NCI-H2029 treated with DMSO at 0.1 percent for 48 hours (cell line): ENCODE results near the gene HYI.
"Not testable (repeated sequence)": the region's sequence is repeated elsewhere in the genome, so short reads cannot be mapped to it uniquely, and the experiment has no call there.

Experiments
- DNase-seq: peaks from one replicate; lab custom pipeline; 2025; lab: John Stamatoyannopoulos, UW

Gene HYI

DNA sequence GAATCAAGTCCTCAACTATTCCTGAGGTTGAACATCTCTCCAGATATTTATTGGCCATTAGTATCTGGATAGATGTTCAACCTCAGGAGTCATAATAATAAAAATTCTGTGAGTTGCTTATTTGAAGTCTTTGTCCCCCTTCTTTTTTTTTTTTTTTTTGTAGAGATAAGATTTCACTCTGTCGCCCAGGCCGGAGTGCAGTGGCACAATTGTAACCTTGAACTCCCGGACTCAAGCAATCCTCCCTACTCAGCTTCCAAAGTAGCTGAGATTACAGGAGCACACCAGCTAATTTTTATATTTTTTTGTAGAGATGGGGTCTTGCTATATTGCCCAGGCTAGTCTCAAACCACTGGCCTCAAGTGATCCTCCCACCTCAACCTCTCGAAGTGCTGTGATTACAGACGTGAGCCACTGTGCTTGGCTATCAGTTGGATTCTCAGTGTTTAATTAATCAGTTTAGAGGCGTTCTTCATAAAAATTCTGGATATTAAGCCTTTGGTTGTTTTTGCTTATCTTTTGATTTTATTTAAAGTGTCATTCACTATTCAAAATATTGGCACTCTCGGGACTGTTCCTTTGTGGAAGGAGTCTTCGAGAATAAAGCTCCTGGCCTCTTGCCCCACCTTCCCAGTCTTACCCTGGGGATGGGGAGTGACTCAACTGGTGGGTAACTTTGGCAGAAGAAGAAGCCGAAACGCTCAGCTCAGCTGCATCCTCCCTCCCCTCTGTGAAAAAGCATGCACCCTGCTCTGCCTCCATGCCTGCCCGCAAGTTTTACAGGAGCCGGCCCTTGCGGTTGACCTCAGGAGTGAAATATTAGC is 11.2 kb upstream of the HYI start:
- DNase-seq = no peak

DNA sequence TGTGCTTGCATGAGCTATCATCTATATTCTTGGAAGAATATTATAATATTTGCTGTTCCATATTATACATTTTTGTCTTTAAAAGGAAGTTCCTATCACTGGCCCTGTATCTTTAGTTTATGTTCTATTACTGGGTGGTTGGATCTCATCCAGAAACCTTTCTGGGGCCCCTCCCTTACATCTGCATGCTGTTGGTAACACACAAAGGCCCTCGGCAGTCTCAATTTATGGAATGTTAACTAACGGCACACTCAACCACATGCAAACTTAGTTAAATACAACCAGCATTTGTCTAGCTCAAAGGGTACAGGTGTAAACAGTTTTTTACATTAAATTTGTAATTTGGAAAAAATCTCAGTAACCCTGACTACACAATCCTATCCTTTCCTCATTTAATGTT is 9.7 kb upstream of the HYI start:
- no peak for DNase-seq

DNA sequence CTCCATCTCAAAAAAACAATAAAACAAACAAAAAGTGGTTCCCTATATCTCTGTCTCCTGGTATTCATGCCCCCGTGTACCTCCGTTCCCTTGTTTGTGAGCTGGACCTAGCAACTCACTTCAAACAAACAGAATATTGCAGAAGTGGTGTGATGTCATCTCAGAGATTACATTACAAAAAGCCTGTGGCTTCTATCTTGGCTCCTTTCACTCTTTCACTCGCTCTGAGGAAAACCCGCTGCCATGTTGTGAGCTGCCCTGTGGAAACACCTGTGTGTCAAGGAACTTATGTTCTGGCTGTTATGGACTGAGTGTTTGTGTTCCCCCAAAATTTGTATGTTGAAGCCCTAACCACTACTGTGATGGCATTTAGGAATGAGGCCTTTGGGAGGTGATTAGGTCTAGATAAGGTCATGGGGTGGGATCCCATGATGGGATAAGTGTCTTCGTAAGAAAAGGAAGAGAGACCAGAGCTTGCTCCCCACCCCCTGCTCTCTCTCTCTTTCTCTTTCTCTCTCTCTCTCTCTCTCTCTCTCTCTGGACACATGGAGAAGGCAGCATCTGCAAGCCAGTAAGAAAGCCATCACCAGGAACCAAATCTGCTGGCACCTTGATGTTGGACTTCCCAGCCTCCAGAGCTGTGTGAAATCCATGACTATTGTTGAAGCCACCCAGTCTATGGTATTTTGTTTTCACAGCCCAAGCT is 7.4 kb upstream of the HYI start:
- DNase-seq = peak; percentile 74

- DNase-seq = not testable (repeated sequence)
Observed at GRCh38 chr1:43458379-43458778, 4.6 kb upstream of the HYI start.

DNA sequence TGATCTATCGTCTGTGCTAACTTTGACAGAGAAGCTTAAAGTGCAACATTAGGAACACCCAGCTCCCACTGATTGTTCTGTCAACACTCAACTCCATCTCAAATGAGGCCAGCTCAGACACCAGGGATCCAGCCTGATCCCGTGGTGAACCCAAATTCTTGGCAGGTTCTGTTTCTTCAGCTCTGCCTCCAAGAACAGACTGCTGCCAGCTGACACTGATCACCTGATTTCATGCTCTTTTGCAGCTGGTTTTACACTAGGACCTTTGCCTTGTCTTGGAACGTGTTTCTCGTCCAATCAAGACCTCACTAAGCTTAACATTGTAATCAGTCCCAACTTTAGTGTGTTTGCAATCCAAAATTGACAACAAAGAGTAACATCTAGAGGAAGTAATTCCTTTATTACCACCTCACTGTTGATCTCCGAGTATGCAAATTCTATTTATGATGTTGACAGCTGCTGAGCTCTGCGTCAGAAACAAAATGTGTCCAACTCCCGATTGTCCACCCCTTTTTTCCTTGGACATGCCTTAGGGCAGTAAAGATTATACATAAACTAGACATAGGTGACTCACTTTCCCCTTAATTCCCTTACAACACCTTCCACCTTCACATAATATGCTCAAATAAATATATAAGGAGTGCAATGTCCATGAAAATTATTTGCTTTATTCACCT is 1.6 kb upstream of the HYI start:
- no peak for DNase-seq

DNA sequence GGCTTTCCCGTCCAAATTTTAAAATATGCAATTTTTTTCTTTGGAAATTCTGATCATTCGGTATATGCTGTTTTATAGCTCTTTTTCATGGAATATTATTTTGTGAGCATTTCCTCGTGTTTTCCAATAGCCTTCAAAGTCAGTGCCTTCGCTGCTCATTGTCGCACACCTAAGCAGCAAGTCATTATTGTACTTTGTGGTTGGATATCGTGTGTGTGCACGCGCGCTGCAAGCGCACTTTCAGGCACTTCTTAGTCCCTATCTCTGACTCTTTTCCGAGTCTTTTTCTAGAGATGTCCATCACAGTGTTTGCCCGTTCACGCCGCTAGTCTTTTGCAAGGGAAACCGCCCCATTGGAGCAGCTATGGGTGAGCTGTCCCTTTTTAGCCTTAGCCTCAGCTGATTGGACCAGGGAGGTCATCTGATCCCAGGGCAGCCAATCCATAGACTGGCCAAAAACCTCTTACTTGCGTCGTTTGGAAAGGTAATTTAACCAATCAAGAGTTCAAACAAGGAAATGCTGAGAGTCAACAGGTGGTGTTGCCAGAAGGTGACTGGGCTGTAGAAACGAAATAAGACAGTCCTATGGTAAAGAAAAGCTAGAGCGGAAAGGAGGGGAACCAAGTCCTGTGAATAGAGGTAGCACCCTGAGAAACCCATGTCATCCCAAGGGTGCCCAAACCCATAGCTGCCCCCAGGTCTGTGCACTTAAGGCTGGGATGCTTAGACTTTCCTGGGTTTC is 710 bp upstream of the HYI start:
- peak; percentile 99 for DNase-seq

DNA sequence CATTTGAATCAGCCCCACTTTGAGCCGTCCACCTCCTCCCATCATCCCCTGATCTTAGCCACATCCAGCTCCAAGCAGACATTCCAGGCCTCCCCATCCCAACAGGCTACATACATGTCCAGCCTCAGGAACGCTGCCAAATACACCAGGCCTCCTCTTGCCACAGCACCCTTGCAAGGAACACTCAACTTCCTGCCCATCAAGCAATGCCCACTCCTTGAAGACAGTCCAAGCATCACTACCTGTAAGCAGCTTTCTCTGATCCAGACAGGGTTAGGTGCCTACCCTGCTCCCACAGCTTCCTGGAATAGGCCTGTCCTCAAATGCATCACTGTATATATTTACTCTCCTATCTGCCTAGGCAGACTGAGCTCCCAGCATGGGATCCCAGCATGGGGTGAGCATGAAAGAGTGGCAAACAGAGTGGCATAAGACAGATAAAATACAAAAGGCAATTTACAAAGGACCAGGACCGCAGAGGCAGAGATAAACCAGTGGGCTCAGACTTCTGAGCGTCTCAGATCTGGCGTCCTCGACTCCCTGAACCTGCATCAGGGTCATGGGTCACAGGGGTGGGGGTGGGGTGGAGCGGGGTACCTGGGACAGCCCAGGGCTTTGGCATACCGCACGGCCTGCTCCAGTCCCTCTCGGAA is 816 bp downstream of the HYI start:
- peak; percentile 45 for DNase-seq

DNA sequence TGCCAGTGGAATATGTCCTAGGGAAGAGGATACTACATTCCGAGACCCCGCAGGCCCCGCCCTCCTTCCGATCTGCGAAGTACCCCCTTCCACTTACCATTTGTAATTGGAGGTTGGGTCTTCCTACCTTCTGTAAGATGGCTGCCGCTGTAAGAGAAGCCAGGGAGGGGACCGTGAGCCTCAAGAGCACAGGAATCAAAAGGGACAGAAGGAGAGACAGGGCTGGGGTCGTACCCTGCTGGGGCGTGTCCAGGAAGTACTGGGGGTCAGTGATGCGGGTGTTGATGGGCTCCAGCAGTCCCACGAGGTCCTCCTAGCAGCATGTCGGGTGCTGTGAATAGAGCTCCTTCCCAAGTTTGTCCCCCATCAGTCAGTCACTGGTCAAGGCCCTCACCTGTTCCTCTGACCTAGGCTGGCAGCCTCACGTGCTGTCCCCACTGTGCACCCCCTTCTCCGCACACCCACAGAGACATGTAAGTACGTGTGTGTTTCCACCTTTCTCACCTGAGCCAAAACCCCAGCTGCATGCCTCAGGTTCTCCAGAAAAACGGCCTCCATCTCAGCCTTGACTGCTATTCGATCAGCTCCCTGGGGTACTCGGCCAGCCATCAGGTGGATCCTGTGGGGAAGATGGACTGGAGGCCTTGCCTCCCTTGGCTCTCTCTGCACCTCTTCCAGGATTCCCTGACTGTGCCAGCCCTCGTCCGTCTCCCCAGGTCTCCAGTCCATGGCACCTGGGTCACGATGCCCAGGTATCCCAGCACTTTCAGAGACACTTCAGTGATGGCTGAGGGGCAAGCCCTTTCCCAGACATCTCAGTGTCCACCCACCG is 1.8 kb downstream of the HYI start:
- DNase-seq = no peak

GRCh38 chr1:43451157-43451591 is 2.6 kb downstream of the HYI start:
- DNase-seq = no peak

DNA sequence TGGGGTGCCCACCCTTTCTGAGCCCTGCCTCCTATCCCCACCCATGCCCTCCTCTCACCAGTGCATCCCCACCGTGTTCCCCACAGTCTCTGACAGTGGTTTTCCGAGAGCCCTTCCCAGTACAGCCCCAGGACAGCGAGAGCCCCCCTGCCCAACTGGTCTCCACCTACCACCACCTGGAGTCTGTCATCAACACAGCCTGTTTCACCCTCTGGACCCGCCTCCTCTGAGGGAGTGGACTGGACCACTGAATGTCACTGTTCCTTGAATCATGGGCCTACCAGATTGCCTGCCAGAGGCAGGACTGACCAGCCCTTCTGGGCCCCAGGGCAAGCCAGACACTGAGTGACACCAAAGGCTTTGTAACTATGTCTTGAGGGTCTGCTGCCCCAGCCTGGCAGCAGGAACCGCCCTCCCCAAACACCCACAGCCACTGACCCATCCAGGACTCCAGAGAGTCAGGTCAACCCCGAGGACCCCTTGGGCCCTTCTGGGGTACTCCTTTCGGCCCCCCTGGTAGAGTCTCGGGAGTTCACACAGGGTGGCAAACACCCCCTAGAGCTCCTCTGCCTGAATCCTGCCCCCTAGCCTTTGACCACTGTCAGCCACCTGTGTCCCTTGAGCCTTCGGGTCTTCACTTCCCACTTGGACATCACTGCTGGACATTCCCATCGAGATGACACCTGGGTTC is 3.3 kb downstream of the HYI start:
- DNase-seq = no peak

DNA sequence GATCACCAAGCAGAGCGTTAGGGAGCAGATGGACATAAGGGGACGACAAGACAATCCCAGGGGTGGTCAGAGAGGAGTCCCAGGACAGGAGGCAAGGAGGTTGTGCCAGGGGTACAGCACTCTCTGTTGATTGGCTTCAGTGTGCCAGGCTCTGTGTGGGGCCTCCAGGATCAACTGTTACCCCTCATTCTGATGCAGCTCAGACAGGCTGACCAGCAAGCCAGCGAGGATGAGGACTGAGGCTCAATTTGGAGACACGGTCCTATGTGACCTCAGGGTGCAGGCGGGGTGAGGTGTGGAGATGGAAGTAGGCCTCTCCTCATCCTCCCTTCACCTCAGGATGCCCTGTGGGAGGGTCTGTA is 4.0 kb downstream of the HYI start:
- DNase-seq = no peak

GRCh38 chr1:43448955-43449707 is 4.6 kb downstream of the HYI start:
- no peak for DNase-seq

DNA sequence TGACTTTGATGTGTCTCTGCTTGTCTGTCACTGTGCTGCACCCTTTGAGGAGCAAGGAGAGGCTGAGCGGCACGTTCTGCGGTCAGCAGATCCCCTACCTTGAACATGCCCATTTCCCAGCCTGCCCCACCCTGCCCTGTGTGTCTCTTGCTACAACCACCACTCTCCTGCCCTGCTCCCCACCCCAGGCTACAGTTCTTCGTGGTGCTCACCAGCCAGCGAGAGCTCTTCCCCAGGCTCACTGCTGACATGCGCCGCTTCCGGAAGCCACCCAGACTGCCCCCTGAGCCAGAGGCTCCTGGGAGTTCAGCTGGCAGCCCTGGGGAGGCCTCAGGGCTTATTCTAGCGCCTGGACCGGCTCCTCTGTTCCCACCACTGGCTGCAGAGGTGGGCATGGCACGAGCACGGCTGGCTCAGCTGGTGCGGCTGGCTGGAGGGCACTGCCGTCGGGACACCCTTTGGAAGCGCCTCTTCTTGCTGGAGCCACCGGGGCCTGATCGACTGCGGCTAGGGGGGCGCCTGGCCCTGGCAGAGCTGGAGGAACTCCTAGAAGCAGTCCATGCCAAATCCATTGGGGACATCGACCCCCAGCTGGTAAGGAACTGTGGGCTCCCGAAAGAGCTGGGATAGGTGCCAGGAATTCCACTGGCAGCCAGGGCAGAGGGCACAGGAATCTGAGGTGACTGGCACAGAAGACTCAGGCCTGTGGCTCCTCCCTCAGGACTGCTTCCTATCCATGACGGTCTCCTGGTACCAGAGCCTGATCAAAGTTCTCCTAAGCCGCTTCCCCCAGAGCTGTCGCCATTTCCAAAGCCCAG is 5.6 kb downstream of the HYI start:
- DNase-seq = no peak

DNA sequence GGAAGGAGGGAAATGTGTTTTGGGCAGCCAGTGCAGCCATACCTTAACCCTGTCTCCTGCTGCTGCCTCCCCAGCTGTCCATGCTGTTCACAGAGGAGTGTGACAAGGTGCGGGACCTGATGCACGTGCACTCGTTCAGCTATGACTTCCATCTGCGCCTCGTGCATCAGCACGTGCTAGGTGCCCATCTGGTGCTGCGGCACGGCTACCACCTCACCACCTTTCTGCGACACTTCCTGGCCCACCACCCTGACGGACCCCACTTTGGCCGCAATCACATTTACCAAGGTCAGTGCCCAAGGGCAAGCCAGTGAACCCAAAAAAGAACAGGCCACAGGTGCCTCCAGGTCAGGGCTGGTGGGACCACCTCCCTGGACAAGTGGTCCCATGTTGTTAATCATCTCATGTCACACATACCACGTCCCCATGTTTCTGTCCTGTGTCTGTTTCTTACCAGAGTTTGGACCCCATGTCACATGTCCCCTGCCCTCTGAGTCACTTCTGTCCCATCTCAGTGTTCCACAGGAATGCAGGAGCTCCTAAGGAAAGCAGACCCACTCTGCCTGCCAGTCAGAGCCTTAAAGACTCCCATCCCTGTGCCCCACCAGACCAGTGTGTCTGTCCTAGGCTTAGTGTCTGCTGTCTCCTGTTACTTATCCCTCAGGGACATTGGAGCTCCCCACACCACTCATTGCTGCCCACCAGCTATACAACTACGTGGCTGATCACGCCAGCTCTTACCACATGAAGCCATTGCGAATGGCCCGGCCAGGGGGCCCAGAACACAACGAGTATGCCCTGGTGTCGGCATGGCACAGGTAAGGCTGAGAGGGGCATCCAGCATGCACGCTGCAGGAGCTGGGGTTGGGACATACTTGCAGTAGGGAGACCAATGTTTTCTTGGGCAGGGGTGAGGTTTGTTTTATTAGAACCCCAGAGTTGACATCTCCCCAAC is 6.6 kb downstream of the HYI start:
- DNase-seq = no peak

- DNase-seq = no peak
Observed at GRCh38 chr1:43446388-43446740, 7.4 kb downstream of the HYI start.

DNA sequence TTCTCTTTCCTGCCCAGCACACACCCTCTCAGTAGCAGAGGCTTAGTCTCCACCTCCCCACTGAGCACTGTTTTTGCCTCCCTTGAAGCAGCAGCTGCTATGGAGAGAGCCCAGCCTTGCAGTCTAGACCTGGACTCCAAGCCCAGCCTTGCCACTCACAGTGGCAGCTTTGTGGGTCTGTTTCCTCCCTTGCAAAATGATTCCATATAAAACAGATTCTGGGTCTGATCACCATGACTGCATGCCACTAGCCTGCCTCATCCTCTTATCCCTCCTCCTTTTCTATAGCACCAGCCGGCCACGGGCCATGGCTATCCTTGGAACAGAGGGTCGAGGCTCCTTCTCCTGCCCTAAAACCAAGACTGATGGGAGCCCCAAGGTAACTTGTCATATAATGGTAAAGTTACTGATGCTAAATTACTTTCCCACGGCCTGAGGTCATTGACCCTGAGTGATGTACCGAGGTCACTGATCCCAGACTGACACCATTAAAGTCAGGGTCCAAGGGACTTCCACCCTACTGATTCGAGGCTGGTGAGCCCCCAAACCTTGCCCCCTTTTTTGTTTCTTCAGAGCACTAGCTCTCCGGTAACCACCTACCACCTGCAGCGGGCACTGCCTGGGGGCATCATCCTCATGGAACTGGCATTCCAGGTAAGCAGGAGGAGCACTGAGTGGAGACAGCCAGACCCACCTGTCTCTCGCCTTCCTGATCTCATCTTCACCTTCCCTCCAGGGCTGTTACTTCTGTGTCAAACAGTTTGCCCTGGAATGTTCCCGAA is 7.9 kb downstream of the HYI start:
- no peak for DNase-seq

DNA sequence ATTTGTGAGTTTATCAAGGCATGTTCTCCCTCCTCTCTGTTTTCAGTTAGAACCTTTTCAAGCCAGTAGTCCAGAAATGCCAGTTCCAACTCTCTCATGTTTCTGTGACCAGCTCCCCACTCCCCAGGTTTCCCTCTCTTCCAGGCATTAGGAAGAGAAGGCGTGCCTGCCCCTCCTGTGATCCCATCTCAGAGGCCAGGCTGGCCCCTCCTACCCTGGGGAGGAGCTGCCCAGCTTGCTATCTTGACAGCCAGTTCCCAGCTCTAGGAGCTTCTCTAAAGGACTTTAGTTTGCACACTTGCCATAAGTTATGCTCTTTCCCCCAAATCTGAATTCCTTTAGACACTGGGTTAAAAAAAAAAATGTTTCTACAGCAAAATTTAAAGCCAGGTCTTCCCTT is 8.9 kb downstream of the HYI start:
- no peak for DNase-seq
